Neural crest cell (in vitro differentiated cells): ENCODE measurements around the gene LEFTY2. TPM values are rescaled to one million over a fixed set of nuclear protein-coding genes. Genes with fewer than 3 reads are reported as not detected.

ENCODE experiments used
- DNase-seq: peaks from one replicate; pipeline ENCODE4 v3.0.0; 2021; ENCODE audit warnings: low read depth, mixed read lengths, low spot score
- H3K27ac Mint-ChIP-seq: one replicate; pipeline ENCODE4 v1.8.0; 2021; ENCODE audit warnings: mild to moderate bottlenecking, mixed read lengths; ENCODE audit not compliant: unreplicated experiment
- H3K27me3 Mint-ChIP-seq: 2 replicates; pipeline ENCODE4 v1.8.0; 2021; ENCODE audit warnings: low read depth, mild to moderate bottlenecking, mixed read lengths
- H3K36me3 Mint-ChIP-seq: 2 replicates; pipeline ENCODE4 v1.8.0; 2021; ENCODE audit warnings: low read depth, mild to moderate bottlenecking, mixed read lengths
- H3K4me1 Mint-ChIP-seq: 2 replicates; pipeline ENCODE4 v1.8.0; 2021; ENCODE audit warnings: mixed read lengths
- H3K4me3 Mint-ChIP-seq: one replicate; pipeline ENCODE4 v1.8.0; 2021; ENCODE audit warnings: mild to moderate bottlenecking, mixed read lengths
- H3K9me3 Mint-ChIP-seq: 2 replicates; pipeline ENCODE4 v1.8.0; 2021; ENCODE audit warnings: mixed read lengths
- total RNA-seq: library from RNA; stranded (reverse); gene quantifications from 2 replicates; pipeline ENCODE4 v1.2.1, GENCODE V29; 2021
- TF ChIP-seq, protein P1 (sequence below): fragments of 200-600 bp; sonication (generic); conservative IDR thresholded peaks from 2 replicates; pipeline ENCODE4 v1.5.0; 2021; ENCODE audit warnings: antibody characterized with exemption, mild to moderate bottlenecking

LEFTY2 gene
- total RNA-seq, 1 donor from 2014 or later, result not detected

DNA sequence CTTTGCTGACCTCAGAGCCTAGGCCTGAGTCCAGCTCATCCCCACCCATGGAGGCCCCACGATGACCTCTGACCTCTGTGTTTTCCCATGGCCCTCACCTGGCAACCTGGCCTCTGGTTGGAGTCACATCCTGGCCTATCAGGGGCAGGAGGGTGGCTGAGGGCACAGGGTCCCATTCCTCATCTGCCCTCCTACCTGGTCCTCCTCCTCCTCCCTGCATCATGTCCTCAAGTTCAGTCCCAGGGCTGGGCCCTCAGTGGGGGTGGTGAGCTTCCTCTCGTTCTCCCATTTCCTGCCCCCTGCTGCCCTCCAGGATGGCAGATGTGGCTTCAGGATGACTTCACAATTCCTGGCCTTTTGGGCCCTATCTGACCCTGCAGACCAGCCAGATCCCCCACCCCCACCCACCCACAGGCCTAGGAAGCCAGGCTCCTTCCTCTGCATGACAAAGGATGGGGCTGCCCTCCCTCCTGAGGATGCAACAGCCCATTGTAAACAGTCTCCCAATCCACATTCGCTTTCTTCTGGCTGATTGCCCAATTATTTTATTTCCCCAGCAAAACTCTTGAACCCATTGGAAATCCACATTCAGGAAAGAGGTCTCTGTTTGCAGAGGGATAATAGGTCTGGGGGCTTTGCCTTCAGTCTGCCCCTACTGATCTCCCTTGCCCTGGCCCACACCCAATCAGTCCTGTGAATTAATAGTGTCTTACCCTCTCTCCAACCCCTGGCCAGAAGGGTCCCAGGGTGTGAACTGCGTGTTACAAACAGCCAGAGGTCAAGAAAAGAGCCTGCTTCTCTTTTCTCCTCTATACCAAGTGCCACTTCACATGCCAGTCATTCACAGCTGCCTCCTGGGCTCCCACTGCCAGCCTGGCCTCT, 41.7 kb downstream of the LEFTY2 start:
- Mint-ChIP-seq H3K4me3 (no peak overlapping the region), H3K9me3 (no peaks in the 10 kb centered on the region), H3K27me3 (no peaks in the 10 kb centered on the region), H3K27ac (no peak overlapping the region), H3K36me3 (no peaks in the 10 kb centered on the region), H3K4me1 (peaks cover 11% of the 10 kb centered on the region)
- TF ChIP-seq, protein P1, sequence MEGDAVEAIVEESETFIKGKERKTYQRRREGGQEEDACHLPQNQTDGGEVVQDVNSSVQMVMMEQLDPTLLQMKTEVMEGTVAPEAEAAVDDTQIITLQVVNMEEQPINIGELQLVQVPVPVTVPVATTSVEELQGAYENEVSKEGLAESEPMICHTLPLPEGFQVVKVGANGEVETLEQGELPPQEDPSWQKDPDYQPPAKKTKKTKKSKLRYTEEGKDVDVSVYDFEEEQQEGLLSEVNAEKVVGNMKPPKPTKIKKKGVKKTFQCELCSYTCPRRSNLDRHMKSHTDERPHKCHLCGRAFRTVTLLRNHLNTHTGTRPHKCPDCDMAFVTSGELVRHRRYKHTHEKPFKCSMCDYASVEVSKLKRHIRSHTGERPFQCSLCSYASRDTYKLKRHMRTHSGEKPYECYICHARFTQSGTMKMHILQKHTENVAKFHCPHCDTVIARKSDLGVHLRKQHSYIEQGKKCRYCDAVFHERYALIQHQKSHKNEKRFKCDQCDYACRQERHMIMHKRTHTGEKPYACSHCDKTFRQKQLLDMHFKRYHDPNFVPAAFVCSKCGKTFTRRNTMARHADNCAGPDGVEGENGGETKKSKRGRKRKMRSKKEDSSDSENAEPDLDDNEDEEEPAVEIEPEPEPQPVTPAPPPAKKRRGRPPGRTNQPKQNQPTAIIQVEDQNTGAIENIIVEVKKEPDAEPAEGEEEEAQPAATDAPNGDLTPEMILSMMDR, result no peak
- no peak for DNase-seq

DNA sequence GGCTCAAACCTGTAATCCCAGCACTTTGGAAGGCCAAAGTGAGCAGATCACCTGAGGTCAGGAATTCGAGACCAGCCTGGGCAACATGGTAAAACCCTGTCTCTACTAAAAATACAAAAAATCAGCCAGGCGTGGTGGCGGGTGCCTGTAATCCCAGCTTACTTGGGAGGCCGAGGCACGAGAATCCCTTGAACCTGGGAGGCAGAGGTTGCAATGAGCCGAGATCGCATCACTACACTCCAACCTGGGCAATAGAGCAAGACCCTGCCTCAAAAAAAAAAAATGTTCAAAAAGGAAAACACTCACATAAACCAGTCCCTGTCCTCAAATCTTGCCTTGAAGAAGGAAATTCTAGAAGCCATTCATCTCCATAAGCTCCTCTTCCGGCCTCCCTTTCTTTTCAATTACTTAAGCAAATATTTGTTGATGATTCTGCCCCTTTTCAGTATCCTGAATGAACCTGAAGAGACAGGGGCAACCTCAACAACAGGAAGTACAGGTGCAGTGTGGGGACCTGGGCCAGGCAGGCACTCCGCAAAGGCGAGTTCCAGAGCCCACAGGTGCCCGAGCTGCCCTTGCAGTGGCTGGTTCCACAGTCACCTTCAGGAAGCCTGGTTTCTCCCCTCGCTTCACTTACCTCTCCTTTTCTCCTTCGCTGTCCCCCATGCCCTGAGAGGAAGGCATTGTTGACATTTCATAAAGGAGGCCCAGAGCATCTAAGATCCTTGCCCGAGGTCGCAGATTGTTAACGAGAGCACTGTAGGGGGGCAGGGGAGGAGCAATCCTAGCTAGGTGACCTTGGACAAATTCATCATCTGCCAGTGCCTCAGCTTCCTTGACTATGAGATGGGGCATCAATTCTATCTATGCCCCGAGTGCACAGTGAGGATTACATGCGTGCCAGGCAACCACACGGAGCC, 43.2 kb downstream of the LEFTY2 start:
- no peak for DNase-seq
- Mint-ChIP-seq H3K9me3 (no peaks in the 10 kb centered on the region), H3K36me3 (no peaks in the 10 kb centered on the region), H3K27me3 (no peaks in the 10 kb centered on the region), H3K4me3 (no peak overlapping the region), H3K4me1 (peaks cover 11% of the 10 kb centered on the region), H3K27ac (no peak overlapping the region)
- TF ChIP-seq, protein P1, result no peak

DNA sequence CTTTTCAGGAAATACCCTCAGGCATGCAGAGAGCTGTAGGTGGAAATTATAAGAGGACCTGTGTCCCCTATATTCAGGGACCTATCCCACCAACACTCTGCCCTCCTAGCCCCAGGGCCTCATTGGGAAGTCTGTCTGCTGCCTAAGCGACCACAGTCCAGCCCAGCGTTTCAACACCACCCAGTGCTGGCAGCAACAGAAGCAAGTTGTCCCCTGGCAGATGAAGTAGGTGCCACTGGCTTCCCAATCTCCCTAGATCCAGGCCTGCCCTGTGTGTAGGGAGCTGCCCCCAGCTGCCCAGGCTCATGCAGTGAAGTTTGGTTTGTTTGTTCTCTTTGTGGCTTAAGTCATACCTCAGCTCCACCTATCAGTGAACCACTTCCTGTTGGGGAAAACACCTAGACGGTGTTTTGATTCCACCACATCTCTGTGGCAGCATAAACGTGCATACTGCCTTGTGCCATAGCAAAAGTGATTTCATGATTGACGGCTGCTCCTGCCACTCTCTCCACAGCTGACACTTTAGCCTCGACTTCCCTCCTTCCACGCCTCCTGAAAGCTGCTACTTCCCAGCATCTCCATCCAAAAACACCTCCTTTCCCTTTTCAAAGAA, 44.0 kb downstream of the LEFTY2 start:
- H3K27ac Mint-ChIP-seq, result no peak overlapping the region
- H3K4me3 Mint-ChIP-seq, result no peak overlapping the region
- no peaks in the 10 kb centered on the region for H3K9me3 Mint-ChIP-seq
- H3K27me3 Mint-ChIP-seq, result no peaks in the 10 kb centered on the region
- no peaks in the 10 kb centered on the region for H3K36me3 Mint-ChIP-seq
- peaks cover 11% of the 10 kb centered on the region for H3K4me1 Mint-ChIP-seq
- TF ChIP-seq, protein P1, result no peak
- DNase-seq, result no peak

DNA sequence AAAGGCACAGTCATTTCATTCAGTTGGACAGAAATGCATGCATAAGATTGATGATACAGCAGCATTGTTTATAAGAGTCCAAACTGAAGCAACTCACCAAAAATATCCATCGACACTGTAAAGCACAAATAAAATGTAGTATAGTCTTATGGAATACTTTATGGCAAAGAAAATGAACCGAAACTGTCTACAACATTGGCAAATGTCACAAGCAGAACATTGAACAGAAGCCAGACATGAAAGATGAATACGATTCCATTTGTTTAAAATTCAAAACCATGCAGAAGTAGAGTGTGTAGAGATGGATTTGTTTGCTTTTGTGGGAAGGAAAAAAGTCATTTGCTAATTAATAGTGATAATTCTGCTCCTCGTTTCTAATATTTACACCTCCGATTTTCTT, 44.5 kb downstream of the LEFTY2 start:
- peaks cover 11% of the 10 kb centered on the region for H3K4me1 Mint-ChIP-seq
- H3K4me3 Mint-ChIP-seq, result no peak overlapping the region
- no peak for DNase-seq
- no peaks in the 10 kb centered on the region for H3K27me3 Mint-ChIP-seq
- no peaks in the 10 kb centered on the region for H3K9me3 Mint-ChIP-seq
- H3K36me3 Mint-ChIP-seq, result no peaks in the 10 kb centered on the region
- TF ChIP-seq, protein P1, result no peak
- no peak overlapping the region for H3K27ac Mint-ChIP-seq

DNA sequence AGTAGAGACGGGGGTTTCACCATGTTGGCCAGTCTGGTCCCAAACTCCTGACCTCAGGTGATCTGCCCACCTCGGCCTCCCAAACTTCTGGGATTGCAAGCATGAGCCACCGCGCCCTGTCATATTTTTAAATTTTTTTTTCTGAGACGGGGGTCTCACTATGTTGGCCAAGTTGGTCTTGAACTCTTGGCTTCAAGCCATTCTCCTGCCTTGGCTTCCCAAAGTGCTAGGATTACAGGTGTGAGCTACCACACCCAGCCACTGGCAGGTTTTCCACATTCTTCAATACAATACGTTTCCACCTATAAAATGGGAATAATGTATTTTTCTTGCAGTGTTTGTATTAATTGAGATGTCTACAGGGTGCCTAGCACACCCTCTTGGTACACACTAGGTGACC, 48.7 kb downstream of the LEFTY2 start:
- Mint-ChIP-seq H3K36me3 (no peaks in the 10 kb centered on the region), H3K27me3 (peaks cover 8% of the 10 kb centered on the region), H3K9me3 (no peaks in the 10 kb centered on the region), H3K27ac (no peak overlapping the region), H3K4me3 (no peak overlapping the region), H3K4me1 (peaks cover 16% of the 10 kb centered on the region)
- TF ChIP-seq, protein P1, result no peak
- no peak for DNase-seq
